Right atrium auricular region (tissue), 2 donors: ENCODE results near the gene PDE4B. TPM values are rescaled to one million over a fixed set of nuclear protein-coding genes. Genes with fewer than 3 reads are reported as not detected.
"Not testable (repeated sequence)": the region's sequence is repeated elsewhere in the genome, so short reads cannot be mapped to it uniquely, and the experiment has no call there.

Experiments used
- DNase-seq: peaks from one replicate; pipeline ENCODE4 v3.0.0-alpha.2; 2019; ENCODE audit warnings: low spot score
- H3K27ac ChIP-seq, 2 donors: fragments of 200-600 bp; sonication (generic); 1 replicate in 1 of 2; 2 replicates in 1 of 2; pipeline ENCODE4 v1.5.1; 2016 to 2019
- H3K27me3 ChIP-seq, 2 donors: fragments of 200-600 bp; sonication (generic); one replicate each; pipeline versions ENCODE4 v1.5.1 to v1.6.0; 2017 to 2019
- H3K36me3 ChIP-seq: fragments of 200-600 bp; sonication (generic); one replicate; pipeline ENCODE4 v1.5.1; 2016
- H3K4me1 ChIP-seq, 2 donors: fragments of 200-600 bp; sonication (generic); one replicate each; pipeline versions ENCODE4 v1.5.1 to v1.6.0; 2017 to 2019
- H3K4me3 ChIP-seq, 2 donors: fragments of 200-600 bp; sonication (generic); 1 replicate in 1 of 2; 2 replicates in 1 of 2; pipeline ENCODE4 v1.5.1; 2017 to 2019; ENCODE audit warnings: mild to moderate bottlenecking in 1 of 2, moderate library complexity in 1 of 2
- H3K9me3 ChIP-seq, 2 donors: fragments of 200-600 bp; sonication (generic); one replicate each; pipeline ENCODE4 v1.5.1; 2019
- total RNA-seq, 2 donors: library from RNA; depleted of rRNA; stranded (reverse); fragments of >200 nt; gene quantifications; one replicate each; pipeline ENCODE4 v1.1.0, GENCODE V29; 2016
- TF ChIP-seq, protein P1 (sequence below), 2 donors: fragments of 200-600 bp; sonication (generic); IDR thresholded peaks; one replicate each; pipeline ENCODE4 v1.5.1; 2019; ENCODE audit warnings: antibody characterized with exemption in 2 of 2

PDE4B gene
- total RNA-seq, 2 donors from 2014 or later: 16.0 to 27.7 TPM

DNA sequence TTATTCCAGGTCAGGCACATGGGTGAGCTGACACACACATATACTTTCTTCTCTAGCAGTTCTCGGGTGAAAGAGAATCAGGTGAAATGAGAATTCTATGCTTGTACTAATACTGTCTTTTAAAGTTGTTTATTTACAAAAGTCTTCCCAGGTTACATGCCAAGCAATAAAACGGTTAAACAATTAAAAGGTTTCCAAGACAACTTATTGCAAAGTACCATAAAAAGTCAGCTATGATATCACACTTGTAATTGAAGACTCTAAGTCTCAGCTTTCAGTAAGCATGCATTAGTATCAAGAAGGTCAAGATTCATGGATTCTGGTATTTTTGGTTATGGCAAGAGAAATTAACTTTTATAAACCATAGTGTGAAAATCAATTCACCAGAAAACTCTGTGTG lies 171.4 kb downstream of the PDE4B start:
- TF ChIP-seq, protein P1, sequence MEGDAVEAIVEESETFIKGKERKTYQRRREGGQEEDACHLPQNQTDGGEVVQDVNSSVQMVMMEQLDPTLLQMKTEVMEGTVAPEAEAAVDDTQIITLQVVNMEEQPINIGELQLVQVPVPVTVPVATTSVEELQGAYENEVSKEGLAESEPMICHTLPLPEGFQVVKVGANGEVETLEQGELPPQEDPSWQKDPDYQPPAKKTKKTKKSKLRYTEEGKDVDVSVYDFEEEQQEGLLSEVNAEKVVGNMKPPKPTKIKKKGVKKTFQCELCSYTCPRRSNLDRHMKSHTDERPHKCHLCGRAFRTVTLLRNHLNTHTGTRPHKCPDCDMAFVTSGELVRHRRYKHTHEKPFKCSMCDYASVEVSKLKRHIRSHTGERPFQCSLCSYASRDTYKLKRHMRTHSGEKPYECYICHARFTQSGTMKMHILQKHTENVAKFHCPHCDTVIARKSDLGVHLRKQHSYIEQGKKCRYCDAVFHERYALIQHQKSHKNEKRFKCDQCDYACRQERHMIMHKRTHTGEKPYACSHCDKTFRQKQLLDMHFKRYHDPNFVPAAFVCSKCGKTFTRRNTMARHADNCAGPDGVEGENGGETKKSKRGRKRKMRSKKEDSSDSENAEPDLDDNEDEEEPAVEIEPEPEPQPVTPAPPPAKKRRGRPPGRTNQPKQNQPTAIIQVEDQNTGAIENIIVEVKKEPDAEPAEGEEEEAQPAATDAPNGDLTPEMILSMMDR (IDR thresholded peaks at IDR 0.05): no peak
- Histone ChIP-seq H3K4me3 (no peak overlapping the region), H3K9me3 (no peaks in the 10 kb centered on the region), H3K27ac (no peak overlapping the region), H3K36me3 (no peaks in the 10 kb centered on the region), H3K4me1 (no peaks in the 10 kb centered on the region), H3K27me3 (no peaks in the 10 kb centered on the region)
- DNase-seq: no peak

DNA sequence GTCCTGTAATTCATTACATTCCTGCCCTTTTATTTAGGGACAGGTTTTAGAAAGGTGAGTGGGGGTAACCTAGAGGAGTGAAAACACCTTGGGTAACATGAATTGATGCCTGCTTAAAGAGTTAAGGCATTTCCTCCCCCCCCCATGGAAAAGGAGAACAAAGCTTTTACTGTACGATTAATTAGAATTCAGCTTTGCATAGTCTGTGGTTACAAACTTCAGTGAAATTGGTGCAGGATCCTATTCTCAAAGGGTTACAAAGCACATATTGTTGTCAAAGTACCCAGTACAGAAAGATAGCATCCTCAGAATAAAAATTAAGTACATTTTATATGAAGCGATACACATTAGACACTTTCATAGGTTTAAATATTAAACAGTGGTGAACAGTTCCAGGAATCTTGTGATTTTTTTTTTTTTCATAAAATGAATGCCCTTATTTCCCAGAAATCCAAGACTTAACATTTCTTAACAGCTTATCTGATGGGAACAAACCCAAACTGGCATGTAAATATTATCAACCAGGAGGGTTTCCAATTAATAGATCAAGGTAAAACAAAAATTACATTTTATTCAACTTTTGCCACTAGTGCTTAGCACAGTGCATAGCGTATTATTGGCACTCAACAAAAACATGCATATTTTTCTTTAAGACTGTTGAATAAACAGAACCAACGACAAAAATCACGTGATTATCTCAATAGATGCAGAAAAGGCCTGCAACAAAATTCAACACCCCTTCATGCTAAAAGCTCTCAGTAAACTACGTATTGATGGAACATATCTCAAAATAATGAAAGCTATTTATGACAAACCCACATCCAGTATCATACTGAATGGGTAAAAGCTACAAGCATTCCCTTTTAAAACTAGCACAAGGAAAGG lies 172.7 kb downstream of the PDE4B start:
- TF ChIP-seq, protein P1 (IDR thresholded peaks at IDR 0.05): no peak
- H3K27me3 ChIP-seq: no peaks in the 10 kb centered on the region
- H3K4me3 ChIP-seq: no peak overlapping the region
- no peak for DNase-seq
- H3K27ac ChIP-seq: no peak overlapping the region
- no peaks in the 10 kb centered on the region for H3K9me3 ChIP-seq
- H3K4me1 ChIP-seq: no peaks in the 10 kb centered on the region
- H3K36me3 ChIP-seq: no peaks in the 10 kb centered on the region

DNA sequence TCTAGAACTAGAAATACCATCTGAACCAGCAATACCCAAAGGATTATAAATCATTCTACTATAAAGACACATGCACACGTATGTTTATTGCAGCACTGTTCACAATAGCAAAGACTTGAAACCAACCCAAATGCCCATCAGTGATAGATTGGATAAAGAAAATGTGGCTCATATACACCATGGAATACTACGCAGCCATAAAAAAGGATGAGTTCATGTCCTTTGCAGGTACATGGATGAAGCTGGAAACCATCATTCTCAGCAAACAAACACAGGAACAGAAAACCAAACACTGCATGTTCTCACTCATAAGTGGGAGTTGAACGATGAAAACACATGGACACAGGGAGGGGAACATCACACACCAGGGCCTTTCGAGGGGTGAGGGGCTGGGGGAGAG lies 174.8 kb downstream of the PDE4B start:
- H3K9me3 ChIP-seq, H3K27ac ChIP-seq, H3K4me3 ChIP-seq, H3K36me3 ChIP-seq, H3K4me1 ChIP-seq, H3K27me3 ChIP-seq, DNase-seq: not testable (repeated sequence)

DNA sequence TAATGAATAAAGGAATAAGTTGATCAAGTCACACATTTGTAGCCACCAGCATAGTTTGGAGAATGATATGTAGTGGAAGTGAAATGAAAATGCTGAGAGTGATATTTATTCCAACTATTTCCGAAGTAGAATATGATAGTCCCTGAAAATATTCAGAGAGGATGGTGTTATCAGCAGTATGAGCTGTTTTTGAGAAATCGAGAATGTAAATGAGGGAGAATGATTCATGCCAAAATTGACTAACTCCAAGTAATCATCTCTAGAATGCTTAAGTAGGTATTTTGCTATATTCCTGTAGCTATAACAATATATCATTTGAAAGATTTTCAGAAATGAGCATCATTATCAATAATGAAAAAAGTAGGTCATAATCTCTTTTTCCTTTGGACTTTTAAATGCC lies 178.9 kb downstream of the PDE4B start:
- no peak overlapping the region for H3K27ac ChIP-seq
- no peak overlapping the region for H3K4me3 ChIP-seq
- DNase-seq: no peak
- H3K4me1 ChIP-seq: no peaks in the 10 kb centered on the region
- no peaks in the 10 kb centered on the region for H3K36me3 ChIP-seq
- TF ChIP-seq, protein P1 (IDR thresholded peaks at IDR 0.05): no peak
- H3K27me3 ChIP-seq: no peaks in the 10 kb centered on the region
- H3K9me3 ChIP-seq: peaks cover 0 to 15% of the 10 kb centered on the region in 2 donors

DNA sequence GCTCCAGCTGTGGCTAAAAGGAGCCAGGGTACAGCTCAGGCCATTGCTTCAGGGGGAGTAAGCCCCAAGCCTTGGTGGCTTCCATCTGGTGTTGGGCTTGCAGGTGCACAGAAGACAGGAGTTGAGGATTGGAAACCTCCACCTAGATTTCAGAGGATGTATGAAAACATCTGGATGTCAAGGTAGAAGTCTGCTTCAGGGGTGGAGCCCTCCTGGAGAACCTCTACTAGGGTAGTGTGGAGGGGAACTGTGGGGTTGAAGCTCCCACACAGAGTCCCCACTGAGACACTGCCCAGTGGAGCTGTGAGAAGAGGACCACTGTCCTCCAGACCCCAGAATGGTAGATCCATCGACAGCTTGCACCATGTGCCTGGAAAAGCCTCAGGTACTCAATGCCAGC lies 183.0 kb downstream of the PDE4B start:
- Histone ChIP-seq H3K4me3 (no peak overlapping the region), H3K27ac (no peak overlapping the region), H3K36me3 (no peaks in the 10 kb centered on the region), H3K27me3 (no peaks in the 10 kb centered on the region), H3K4me1 (no peaks in the 10 kb centered on the region), H3K9me3 (peaks cover 0 to 15% of the 10 kb centered on the region in 2 donors)
- no peak for DNase-seq
- TF ChIP-seq, protein P1 (IDR thresholded peaks at IDR 0.05): no peak

DNA sequence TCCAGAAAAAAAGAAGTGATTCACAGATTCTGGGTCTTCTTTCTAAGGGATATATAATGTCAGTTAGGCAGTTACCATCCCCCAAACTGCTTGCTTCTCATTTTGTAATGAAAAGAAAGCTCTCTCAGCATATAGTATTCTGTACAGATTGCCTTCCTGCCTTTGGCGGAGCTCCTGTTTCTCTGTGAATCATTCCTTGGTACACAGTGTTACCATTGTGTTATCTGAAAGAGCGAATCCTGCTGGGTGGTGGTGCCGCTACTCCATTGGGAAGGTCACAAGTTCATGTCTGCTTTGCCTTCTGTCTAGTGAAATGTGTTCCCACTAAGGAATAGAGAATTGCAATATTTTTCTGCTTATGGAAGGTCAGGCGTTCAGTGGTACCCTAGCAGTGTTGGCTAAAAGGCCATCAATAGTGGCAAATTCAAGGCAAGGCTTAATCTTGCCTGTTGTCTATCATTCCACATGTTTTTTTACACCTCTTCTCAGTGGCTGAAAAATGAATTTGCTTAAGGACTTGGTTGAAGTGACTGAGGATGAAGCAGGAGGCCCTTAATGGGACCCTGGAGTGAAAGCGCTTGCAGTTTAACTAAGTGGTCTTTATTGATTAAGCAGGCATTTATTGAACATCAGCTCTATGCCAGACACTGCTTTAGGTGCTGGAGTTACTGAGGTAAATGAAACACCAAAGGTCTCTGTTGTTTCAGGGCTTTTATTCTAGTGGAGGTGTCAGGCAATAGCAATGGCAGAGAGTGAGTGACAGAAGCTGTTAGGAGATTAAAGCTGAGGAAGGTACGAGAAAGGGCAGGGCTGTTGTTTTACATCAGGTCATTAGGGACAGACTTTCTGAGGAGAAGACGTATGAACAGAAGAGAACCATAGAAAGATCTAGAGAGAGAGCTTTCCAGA lies 186.7 kb downstream of the PDE4B start:
- H3K27me3 ChIP-seq: no peaks in the 10 kb centered on the region
- H3K4me3 ChIP-seq: no peak overlapping the region
- H3K36me3 ChIP-seq: no peaks in the 10 kb centered on the region
- no peak overlapping the region for H3K27ac ChIP-seq
- H3K4me1 ChIP-seq: no peaks in the 10 kb centered on the region
- TF ChIP-seq, protein P1 (IDR thresholded peaks at IDR 0.05): no peak
- H3K9me3 ChIP-seq: peaks cover 0 to 15% of the 10 kb centered on the region in 2 donors
- DNase-seq: no peak
